Endothelial cell of umbilical vein (primary cell): ENCODE data around the gene EPB41L1.

Source experiments
- CTCF ChIP-seq, 2 donors: IDR thresholded peaks; 1 replicate in 1 of 2; 2 replicates in 1 of 2; pipeline ENCODE4 v1.5.1; 2011; ENCODE audit warnings: low read length in 2 of 2, mild to moderate bottlenecking in 2 of 2, moderate library complexity in 2 of 2, control low read depth in 1 of 2, inconsistent platforms in 1 of 2, low read depth in 1 of 2; ENCODE audit not compliant: insufficient read depth in 1 of 2; ENCODE audit errors: extremely low read depth in 1 of 2
- FOS ChIP-seq: IDR thresholded peaks from 2 replicates; pipeline ENCODE4 v1.6.1; 2011; ENCODE audit warnings: mild to moderate bottlenecking, low read length, moderate library complexity, borderline replicate concordance; ENCODE audit not compliant: insufficient read depth
- POLR2A ChIP-seq: IDR thresholded peaks from 2 replicates; pipeline ENCODE4 v1.6.1; 2012; ENCODE audit warnings: low read depth, mild to moderate bottlenecking, control low read depth, low read length
- POLR2AphosphoS5 ChIP-seq: IDR thresholded peaks from 2 replicates; pipeline ENCODE4 v1.6.1; 2012; ENCODE audit warnings: low read depth, mild to moderate bottlenecking, control low read depth, low read length, moderate library complexity; ENCODE audit not compliant: insufficient read depth

- TF ChIP-seq POLR2AphosphoS5, result no peak
- no peak for TF ChIP-seq FOS
- no peak for TF ChIP-seq POLR2A
- TF ChIP-seq CTCF (IDR thresholded peaks at IDR 0.05; ENCODE audit: extremely low read depth in 1 of 2, insufficient read depth in 1 of 2, low read depth in 1 of 2, low read length in 2 of 2), result no peak
Observed at GRCh38 chr20:36267605-36268381, 113.3 kb downstream of the EPB41L1 start.
